H1 (cell line): ENCODE data around the gene DCAF8. TPM values are rescaled to one million over a fixed set of nuclear protein-coding genes. Genes with fewer than 3 reads are reported as not detected.

Experiments
- CTCF ChIA-PET: fragments of 300-600 bp; sonication (Branson Sonifier 250); formaldehyde crosslinking; loops from one replicate; lab custom pipeline; 2021; ENCODE audit not compliant: partially characterized antibody; lab: Charles Lee
- POLR2A ChIA-PET: fragments of 300-600 bp; sonication (Branson Sonifier 250); formaldehyde crosslinking; loops from one replicate; lab custom pipeline; 2021; ENCODE audit warnings: inconsistent platforms; ENCODE audit not compliant: partially characterized antibody; lab: Charles Lee
- DNase-seq, 2 experiments: peaks; one replicate each; pipeline versions ENCODE4 v3.0.0 to v3.0.0-alpha.2; 2010 to 2022; ENCODE audit warnings: low spot score in 2 of 2, low read depth in 1 of 2, mixed read lengths in 1 of 2
- FAIRE-seq: peaks from 2 replicates; lab custom pipeline; 2011; peaks lifted over from hg19 to GRCh38; lab: Jason Lieb, UNC
- H2AFZ ChIP-seq: 2 replicates; pipeline ENCODE4 v1.8.1; 2012; ENCODE audit warnings: low read length, inconsistent platforms
- H2AK5ac ChIP-seq: 2 replicates; pipeline ENCODE4 v1.6.1; 2013; ENCODE audit warnings: low read depth, low read length
- H2BK120ac ChIP-seq: replicated peaks from 2 replicates; pipeline ENCODE3; 2013; ENCODE audit warnings: low read depth, low read length, inconsistent platforms
- H2BK12ac ChIP-seq: 2 replicates; pipeline ENCODE4 v1.6.1; 2013; ENCODE audit warnings: low read depth, low read length
- H2BK15ac ChIP-seq: 2 replicates; pipeline ENCODE4 v1.6.1; 2013; ENCODE audit warnings: low read length
- H2BK20ac ChIP-seq: 2 replicates; pipeline ENCODE4 v1.6.1; 2013; ENCODE audit warnings: low read length
- H2BK5ac ChIP-seq: 2 replicates; pipeline ENCODE4 v1.6.1; 2013; ENCODE audit warnings: low read depth, low read length
- H3K14ac ChIP-seq: 2 replicates; pipeline ENCODE4 v1.6.1; 2013; ENCODE audit warnings: inconsistent platforms; ENCODE audit not compliant: insufficient read length
- H3K18ac ChIP-seq: 2 replicates; pipeline ENCODE4 v1.6.1; 2013; ENCODE audit warnings: low read length; ENCODE audit errors: extremely low read depth
- H3K23ac ChIP-seq: 2 replicates; pipeline ENCODE4 v1.6.1; 2013; ENCODE audit warnings: inconsistent platforms; ENCODE audit not compliant: insufficient read length
- H3K23me2 ChIP-seq: 2 replicates; pipeline ENCODE4 v1.6.1; 2013; ENCODE audit warnings: low read depth, low read length
- H3K27ac ChIP-seq: 2 replicates; pipeline ENCODE4 v1.6.1; 2011; ENCODE audit warnings: low read depth, low read length, inconsistent platforms
- H3K27me3 ChIP-seq, 4 experiments: replicated peaks in 1 of 4; 1 replicate in 1 of 4; 2 replicates in 3 of 4; pipeline versions ENCODE4 v1.6.1 to v1.8.1; 2011 to 2013; ENCODE audit warnings: low read length in 3 of 4, mild to moderate bottlenecking in 3 of 4, inconsistent platforms in 2 of 4, mixed read lengths in 2 of 4, moderate library complexity in 1 of 4; ENCODE audit not compliant: control insufficient read depth in 3 of 4, insufficient read depth in 3 of 4; ENCODE audit errors: extremely low read depth in 1 of 4
- H3K36me3 ChIP-seq, 4 experiments: 2 replicates each; pipeline versions ENCODE4 v1.6.1 to v1.8.1; 2011 to 2013; ENCODE audit warnings: mild to moderate bottlenecking in 4 of 4, low read length in 3 of 4, moderate library complexity in 2 of 4, control low read depth in 1 of 4, inconsistent platforms in 1 of 4; ENCODE audit not compliant: insufficient read depth in 4 of 4, control insufficient read depth in 2 of 4
- H3K4ac ChIP-seq: replicated peaks from 2 replicates; pipeline ENCODE3; 2013; ENCODE audit warnings: low read length, low read depth, mixed read lengths, inconsistent platforms; ENCODE audit not compliant: insufficient read length
- H3K4me1 ChIP-seq, 4 experiments: replicated peaks in 1 of 4; 1 replicate in 1 of 4; 2 replicates in 3 of 4; pipeline versions ENCODE4 v1.6.1 to v1.8.1; 2011 to 2013; ENCODE audit warnings: low read length in 3 of 4, inconsistent platforms in 2 of 4, mixed read lengths in 1 of 4; ENCODE audit not compliant: insufficient read depth in 4 of 4, control insufficient read depth in 3 of 4
- H3K4me2 ChIP-seq, 2 experiments: 2 replicates each; pipeline versions ENCODE4 v1.6.1 to v1.8.1; 2011 to 2013; ENCODE audit warnings: low read depth in 2 of 2, low read length in 2 of 2, control low read depth in 1 of 2, inconsistent platforms in 1 of 2, mild to moderate bottlenecking in 1 of 2; ENCODE audit not compliant: insufficient read depth in 1 of 2
- H3K4me3 ChIP-seq, 4 experiments: fragments of 200-600, 300-600 bp in 1 of 4; sonication (generic), shearing (Covaris generic), sonication (Bioruptor Twin) in 1 of 4; 2 replicates each; pipeline versions ENCODE4 v1.5.1 to v1.8.1; 2011 to 2016; ENCODE audit warnings: low read length in 4 of 4, low read depth in 3 of 4, control low read depth in 2 of 4, inconsistent platforms in 2 of 4, mild to moderate bottlenecking in 2 of 4, mixed read lengths in 1 of 4, moderate library complexity in 1 of 4; ENCODE audit not compliant: insufficient read depth in 2 of 4; ENCODE audit errors: extremely low read depth in 1 of 4
- H3K56ac ChIP-seq: replicated peaks from 2 replicates; pipeline ENCODE3; 2013; ENCODE audit warnings: low read depth, mild to moderate bottlenecking, mixed read lengths, low read length, inconsistent platforms; ENCODE audit not compliant: insufficient read length
- H3K79me1 ChIP-seq: 2 replicates; pipeline ENCODE4 v1.6.1; 2013; ENCODE audit warnings: low read depth, low read length, control low read depth
- H3K79me2 ChIP-seq, 2 experiments: 2 replicates each; pipeline versions ENCODE4 v1.6.1 to v1.8.1; 2012 to 2013; ENCODE audit warnings: low read length in 2 of 2, mild to moderate bottlenecking in 2 of 2, inconsistent platforms in 1 of 2; ENCODE audit not compliant: insufficient read depth in 2 of 2, control insufficient read depth in 1 of 2
- H3K9ac ChIP-seq, 4 experiments: replicated peaks in 1 of 4; 1 replicate in 1 of 4; 2 replicates in 3 of 4; pipeline versions ENCODE4 v1.6.1 to v1.8.1; 2011 to 2013; ENCODE audit warnings: low read depth in 3 of 4, low read length in 3 of 4, control low read depth in 2 of 4, mild to moderate bottlenecking in 2 of 4, moderate library complexity in 2 of 4, inconsistent platforms in 1 of 4; ENCODE audit errors: extremely low read depth in 1 of 4
- H3K9me3 ChIP-seq, 2 experiments: 2 replicates each; pipeline versions ENCODE4 v1.6.1 to v1.8.1; 2012 to 2013; ENCODE audit warnings: mild to moderate bottlenecking in 2 of 2, moderate library complexity in 2 of 2, control low read depth in 1 of 2, inconsistent platforms in 1 of 2, low read depth in 1 of 2, low read length in 1 of 2, mixed read lengths in 1 of 2; ENCODE audit not compliant: insufficient read depth in 2 of 2
- H4K20me1 ChIP-seq, 2 experiments: replicated peaks in 1 of 2; 2 replicates each; pipeline versions ENCODE3 to v1.8.1; 2011 to 2013; ENCODE audit warnings: inconsistent platforms in 2 of 2, low read length in 2 of 2, mild to moderate bottlenecking in 1 of 2; ENCODE audit not compliant: insufficient read depth in 2 of 2, control insufficient read depth in 1 of 2
- H4K5ac ChIP-seq: 2 replicates; pipeline ENCODE4 v1.6.1; 2013; ENCODE audit warnings: low read length, low read depth, mixed read lengths, inconsistent platforms; ENCODE audit not compliant: insufficient read length
- H4K8ac ChIP-seq: 2 replicates; pipeline ENCODE4 v1.8.0; 2013; ENCODE audit warnings: mild to moderate bottlenecking, moderate library complexity, low read length, inconsistent platforms; ENCODE audit not compliant: insufficient read depth; ENCODE audit errors: extremely low read depth
- H4K91ac ChIP-seq: replicated peaks from 2 replicates; pipeline ENCODE3; 2013; ENCODE audit warnings: low read length, mixed read lengths, inconsistent platforms; ENCODE audit not compliant: insufficient read length
- FOSL1 ChIP-seq: IDR thresholded peaks from 2 replicates; pipeline ENCODE4 v1.6.1; 2011; ENCODE audit warnings: mild to moderate bottlenecking, low read depth, low read length, moderate library complexity; ENCODE audit not compliant: insufficient read depth
- JUND ChIP-seq: IDR thresholded peaks from 2 replicates; pipeline ENCODE4 v1.6.1; 2011; ENCODE audit warnings: mild to moderate bottlenecking, improper control_type of control experiment, low read length
- NANOG ChIP-seq: IDR thresholded peaks from 2 replicates; pipeline ENCODE4 v1.6.1; 2011; ENCODE audit warnings: low read length, low read depth, mild to moderate bottlenecking, inconsistent platforms; ENCODE audit not compliant: insufficient read depth, poor library complexity, severe bottlenecking
- PHF8 ChIP-seq: fragments of 200-600 bp; sonication (generic); conservative IDR thresholded peaks from 2 replicates; pipeline ENCODE4 v1.7.1; 2012; ENCODE audit warnings: low read depth, mild to moderate bottlenecking, inconsistent platforms, low read length, moderate library complexity
- SP2 ChIP-seq: IDR thresholded peaks from 2 replicates; pipeline ENCODE4 v1.6.1; 2012; ENCODE audit warnings: mild to moderate bottlenecking, low read length, inconsistent platforms
- YY1 ChIP-seq: IDR thresholded peaks from 2 replicates; pipeline ENCODE4 v1.6.1; 2011; ENCODE audit warnings: low read depth, mild to moderate bottlenecking, low read length
- WGBS, 2 experiments: shearing (Covaris generic) in 1 of 2; methylation state at CpG; one replicate each; pipeline versions ENCODE4 v1.1.6 to v1.1.7; 2013 to 2015; ENCODE audit warnings: low lambda C conversion rate in 2 of 2, mixed read lengths in 2 of 2, inconsistent platforms in 1 of 2, low coverage in 1 of 2, missing lambda C conversion rate in 1 of 2; ENCODE audit not compliant: insufficient replicate concordance in 2 of 2, insufficient coverage in 1 of 2, insufficient read length in 1 of 2; ENCODE audit errors: extremely low coverage in 1 of 2, missing lambda C conversion rate in 1 of 2; 5-methylcytosine and 5-hydroxymethylcytosine counted together
- polyA plus RNA-seq, 7 experiments: library from polyadenylated mRNA; depleted of rRNA in 3 of 7; stranded (reverse) in 5 of 7; unstranded in 2 of 7; fragments of >200 nt in 5 of 7; fragments of 200-250 nt in 2 of 7; gene quantifications; 1 replicate in 5 of 7; 2 replicates in 1 of 7; 4 replicates in 1 of 7; pipeline versions ENCODE4 v1.2.1 to v1.2.3, GENCODE V29; 2011 to 2013; ENCODE audit warnings: missing spikeins in 2 of 7, mixed read lengths in 2 of 7
- total RNA-seq: library from RNA; stranded (reverse); fragmentation: NEBNext Ultra II Directional; extraction: Animal tissue kit (Norgen Biotek cat#: 25700); gene quantifications from 2 replicates; pipeline ENCODE4 v1.2.1, GENCODE V29; 2021
- TF ChIP-seq, protein P1 (sequence below), 3 experiments: IDR thresholded peaks; 1 replicate in 2 of 3; 2 replicates in 1 of 3; pipeline versions ENCODE4 v1.5.1 to v1.6.1; 2011; ENCODE audit warnings: low read length in 3 of 3, mild to moderate bottlenecking in 3 of 3, inconsistent platforms in 2 of 3, low read depth in 1 of 3, moderate library complexity in 1 of 3; ENCODE audit not compliant: insufficient read depth in 1 of 3; ENCODE audit errors: control extremely low read depth in 1 of 3

The DCAF8 gene
- total and polyA plus RNA-seq, 2 of the 8 experiments (the other 6 are each of a cell fraction or from before 2014, with no cell fraction given) = 68.2 to 110 TPM

DNA sequence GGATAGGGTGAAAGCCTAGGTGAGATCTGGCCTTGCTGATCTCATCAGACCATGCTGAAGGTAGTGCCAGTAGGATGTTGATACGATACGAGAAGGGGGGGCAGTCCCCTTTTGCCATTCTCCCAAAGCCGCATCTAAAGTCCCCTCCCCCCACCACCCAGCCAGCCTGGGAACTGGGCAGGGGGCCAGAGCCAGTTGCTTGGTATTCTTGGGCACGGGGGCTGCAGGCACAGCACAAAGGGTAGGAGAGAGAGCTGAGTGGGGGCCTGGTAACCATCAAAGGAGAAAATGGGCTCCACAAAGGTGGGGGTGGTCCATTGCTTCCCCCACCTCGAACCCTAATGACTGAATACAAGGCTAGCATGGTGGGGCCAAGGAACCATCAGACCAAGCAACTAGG is 51.8 kb downstream of the DCAF8 start:
- peaks cover 2 to 21% of the 10 kb centered on the region in 2 experiments for H4K20me1 ChIP-seq
- ChIA-PET POLR2A (interaction anchor here (0.6 to 11.3 kb wide), 16 partner anchors 8 to 123 kb away, joined by 3 to 107 read pairs (median 6); partner anchors contain the start of gene PEX19), CTCF (interaction anchor here (1.1 to 20.4 kb wide), 12 partner anchors 10 to 125 kb away, joined by 3 to 257 read pairs (median 7); partner anchors contain the start of gene CASQ1)
- FAIRE-seq (no peak), DNase-seq (no peak)
- peaks cover 14 to 38% (median 30%) of the 10 kb centered on the region in 4 experiments for H3K36me3 ChIP-seq
- peaks cover 17 to 32% (median 18%) of the 10 kb centered on the region in 4 experiments for H3K4me1 ChIP-seq
- H2BK20ac ChIP-seq = no peak overlapping the region
- H2AFZ ChIP-seq = no peak overlapping the region
- H4K8ac ChIP-seq = no peak overlapping the region
- H3K23me2 ChIP-seq = peaks cover 7% of the 10 kb centered on the region
- no peak overlapping the region for H3K14ac ChIP-seq
- H2BK15ac ChIP-seq = 0 out of 2 replicates have a peak overlapping the region, but pooled peaks have one; percentile 0
- H4K5ac ChIP-seq = no peak overlapping the region
- peaks cover 11% of the 10 kb centered on the region for H3K79me1 ChIP-seq
- 90% methylated on average over 5 of the region's 5 CpGs; no CpG with 5 or more reads in 1 of the 2 experiments for WGBS, 2 experiments
- no peak overlapping the region for H3K4ac ChIP-seq
- H3K18ac ChIP-seq = no peak overlapping the region
- no peak overlapping the region; a peak in 1 of 4 replicates for H3K4me2 ChIP-seq
- no peak overlapping the region for H3K56ac ChIP-seq
- no peak overlapping the region for H4K91ac ChIP-seq
- H3K4me3 ChIP-seq = no peak overlapping the region
- H3K27me3 ChIP-seq = no peaks in the 10 kb centered on the region
- H3K23ac ChIP-seq = no peak overlapping the region
- peaks cover 6 to 8% of the 10 kb centered on the region in 2 experiments; a peak in 2 of 4 replicates for H3K79me2 ChIP-seq
- no peak overlapping the region for H2BK120ac ChIP-seq
- H3K9me3 ChIP-seq = no peaks in the 10 kb centered on the region
- no peak overlapping the region for H2BK12ac ChIP-seq
- no peak overlapping the region for H2BK5ac ChIP-seq
- no peak overlapping the region for H2AK5ac ChIP-seq
- no peak overlapping the region; a peak in 1 of 7 replicates for H3K9ac ChIP-seq
- 0 out of 2 replicates have a peak overlapping the region, but pooled peaks have one; percentile 27 for H3K27ac ChIP-seq
- TF ChIP-seq PHF8 (no peak), FOSL1 (no peak), YY1 (no peak), NANOG (no peak), JUND (no peak), SP2 (no peak)
- TF ChIP-seq, protein P1, sequence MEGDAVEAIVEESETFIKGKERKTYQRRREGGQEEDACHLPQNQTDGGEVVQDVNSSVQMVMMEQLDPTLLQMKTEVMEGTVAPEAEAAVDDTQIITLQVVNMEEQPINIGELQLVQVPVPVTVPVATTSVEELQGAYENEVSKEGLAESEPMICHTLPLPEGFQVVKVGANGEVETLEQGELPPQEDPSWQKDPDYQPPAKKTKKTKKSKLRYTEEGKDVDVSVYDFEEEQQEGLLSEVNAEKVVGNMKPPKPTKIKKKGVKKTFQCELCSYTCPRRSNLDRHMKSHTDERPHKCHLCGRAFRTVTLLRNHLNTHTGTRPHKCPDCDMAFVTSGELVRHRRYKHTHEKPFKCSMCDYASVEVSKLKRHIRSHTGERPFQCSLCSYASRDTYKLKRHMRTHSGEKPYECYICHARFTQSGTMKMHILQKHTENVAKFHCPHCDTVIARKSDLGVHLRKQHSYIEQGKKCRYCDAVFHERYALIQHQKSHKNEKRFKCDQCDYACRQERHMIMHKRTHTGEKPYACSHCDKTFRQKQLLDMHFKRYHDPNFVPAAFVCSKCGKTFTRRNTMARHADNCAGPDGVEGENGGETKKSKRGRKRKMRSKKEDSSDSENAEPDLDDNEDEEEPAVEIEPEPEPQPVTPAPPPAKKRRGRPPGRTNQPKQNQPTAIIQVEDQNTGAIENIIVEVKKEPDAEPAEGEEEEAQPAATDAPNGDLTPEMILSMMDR (IDR thresholded peaks at IDR 0.05; ENCODE audit: control extremely low read depth in 1 of 3, insufficient read depth in 1 of 3, low read depth in 1 of 3, low read length in 3 of 3) = no peak
